Cardiac fibroblast (primary cell): Measurements from ENCODE around the gene NLRC3.
A peak's percentile ranks its signal among the peaks of the same experiment; 100 is the strongest.

Experiments used
- DNase-seq, 2 donors: peaks; one replicate each; pipeline versions ENCODE4 v3.0.0 to v3.0.0-alpha.2; 2010; ENCODE audit warnings: low read depth in 2 of 2
- H3K4me3 ChIP-seq, 2 donors: replicated peaks in 1 of 2; 1 replicate in 1 of 2; 2 replicates in 1 of 2; pipeline ENCODE4 v1.5.1; 2011; ENCODE audit warnings: low read depth in 2 of 2, low read length in 2 of 2, mild to moderate bottlenecking in 2 of 2, moderate library complexity in 1 of 2
- TF ChIP-seq, protein P1 (sequence below): IDR thresholded peaks from one replicate; pipeline ENCODE4 v1.5.1; 2011; ENCODE audit warnings: low read depth, mild to moderate bottlenecking, low read length, inconsistent platforms

The NLRC3 gene, protein sequence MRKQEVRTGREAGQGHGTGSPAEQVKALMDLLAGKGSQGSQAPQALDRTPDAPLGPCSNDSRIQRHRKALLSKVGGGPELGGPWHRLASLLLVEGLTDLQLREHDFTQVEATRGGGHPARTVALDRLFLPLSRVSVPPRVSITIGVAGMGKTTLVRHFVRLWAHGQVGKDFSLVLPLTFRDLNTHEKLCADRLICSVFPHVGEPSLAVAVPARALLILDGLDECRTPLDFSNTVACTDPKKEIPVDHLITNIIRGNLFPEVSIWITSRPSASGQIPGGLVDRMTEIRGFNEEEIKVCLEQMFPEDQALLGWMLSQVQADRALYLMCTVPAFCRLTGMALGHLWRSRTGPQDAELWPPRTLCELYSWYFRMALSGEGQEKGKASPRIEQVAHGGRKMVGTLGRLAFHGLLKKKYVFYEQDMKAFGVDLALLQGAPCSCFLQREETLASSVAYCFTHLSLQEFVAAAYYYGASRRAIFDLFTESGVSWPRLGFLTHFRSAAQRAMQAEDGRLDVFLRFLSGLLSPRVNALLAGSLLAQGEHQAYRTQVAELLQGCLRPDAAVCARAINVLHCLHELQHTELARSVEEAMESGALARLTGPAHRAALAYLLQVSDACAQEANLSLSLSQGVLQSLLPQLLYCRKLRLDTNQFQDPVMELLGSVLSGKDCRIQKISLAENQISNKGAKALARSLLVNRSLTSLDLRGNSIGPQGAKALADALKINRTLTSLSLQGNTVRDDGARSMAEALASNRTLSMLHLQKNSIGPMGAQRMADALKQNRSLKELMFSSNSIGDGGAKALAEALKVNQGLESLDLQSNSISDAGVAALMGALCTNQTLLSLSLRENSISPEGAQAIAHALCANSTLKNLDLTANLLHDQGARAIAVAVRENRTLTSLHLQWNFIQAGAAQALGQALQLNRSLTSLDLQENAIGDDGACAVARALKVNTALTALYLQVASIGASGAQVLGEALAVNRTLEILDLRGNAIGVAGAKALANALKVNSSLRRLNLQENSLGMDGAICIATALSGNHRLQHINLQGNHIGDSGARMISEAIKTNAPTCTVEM

DNA sequence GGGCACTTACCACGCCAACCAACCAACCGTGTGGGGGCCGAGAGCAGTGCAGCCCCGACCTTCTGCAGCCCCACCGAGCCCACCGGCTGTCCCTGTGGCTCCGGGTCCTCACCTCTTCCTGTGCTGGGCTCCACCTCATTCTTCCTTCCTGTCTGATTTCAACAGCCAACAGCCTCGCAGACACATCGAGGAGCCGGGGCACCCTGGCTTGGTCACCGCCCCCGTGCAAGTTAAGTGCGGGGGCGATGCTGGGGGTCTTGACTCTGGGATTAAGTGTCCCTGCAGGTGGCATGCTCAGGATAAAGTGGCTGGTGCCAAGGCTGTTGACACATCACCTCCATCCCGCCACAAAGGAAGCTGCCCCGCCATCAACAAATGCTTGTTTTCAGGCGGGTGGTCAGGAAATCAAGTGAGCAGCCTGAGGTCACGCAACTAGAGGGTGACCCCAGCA is at the start of gene NLRC3:
NLRC3 (minus strand) TSS at position 102 of the 451 bp plus-strand sequence. CDS start 12,367 bp downstream, outside the sequence.
- H3K4me3 ChIP-seq, result no peak within 1 kb of the TSS
- DNase-seq, result no peak
- TF ChIP-seq, protein P1, sequence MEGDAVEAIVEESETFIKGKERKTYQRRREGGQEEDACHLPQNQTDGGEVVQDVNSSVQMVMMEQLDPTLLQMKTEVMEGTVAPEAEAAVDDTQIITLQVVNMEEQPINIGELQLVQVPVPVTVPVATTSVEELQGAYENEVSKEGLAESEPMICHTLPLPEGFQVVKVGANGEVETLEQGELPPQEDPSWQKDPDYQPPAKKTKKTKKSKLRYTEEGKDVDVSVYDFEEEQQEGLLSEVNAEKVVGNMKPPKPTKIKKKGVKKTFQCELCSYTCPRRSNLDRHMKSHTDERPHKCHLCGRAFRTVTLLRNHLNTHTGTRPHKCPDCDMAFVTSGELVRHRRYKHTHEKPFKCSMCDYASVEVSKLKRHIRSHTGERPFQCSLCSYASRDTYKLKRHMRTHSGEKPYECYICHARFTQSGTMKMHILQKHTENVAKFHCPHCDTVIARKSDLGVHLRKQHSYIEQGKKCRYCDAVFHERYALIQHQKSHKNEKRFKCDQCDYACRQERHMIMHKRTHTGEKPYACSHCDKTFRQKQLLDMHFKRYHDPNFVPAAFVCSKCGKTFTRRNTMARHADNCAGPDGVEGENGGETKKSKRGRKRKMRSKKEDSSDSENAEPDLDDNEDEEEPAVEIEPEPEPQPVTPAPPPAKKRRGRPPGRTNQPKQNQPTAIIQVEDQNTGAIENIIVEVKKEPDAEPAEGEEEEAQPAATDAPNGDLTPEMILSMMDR, result no peak

DNA sequence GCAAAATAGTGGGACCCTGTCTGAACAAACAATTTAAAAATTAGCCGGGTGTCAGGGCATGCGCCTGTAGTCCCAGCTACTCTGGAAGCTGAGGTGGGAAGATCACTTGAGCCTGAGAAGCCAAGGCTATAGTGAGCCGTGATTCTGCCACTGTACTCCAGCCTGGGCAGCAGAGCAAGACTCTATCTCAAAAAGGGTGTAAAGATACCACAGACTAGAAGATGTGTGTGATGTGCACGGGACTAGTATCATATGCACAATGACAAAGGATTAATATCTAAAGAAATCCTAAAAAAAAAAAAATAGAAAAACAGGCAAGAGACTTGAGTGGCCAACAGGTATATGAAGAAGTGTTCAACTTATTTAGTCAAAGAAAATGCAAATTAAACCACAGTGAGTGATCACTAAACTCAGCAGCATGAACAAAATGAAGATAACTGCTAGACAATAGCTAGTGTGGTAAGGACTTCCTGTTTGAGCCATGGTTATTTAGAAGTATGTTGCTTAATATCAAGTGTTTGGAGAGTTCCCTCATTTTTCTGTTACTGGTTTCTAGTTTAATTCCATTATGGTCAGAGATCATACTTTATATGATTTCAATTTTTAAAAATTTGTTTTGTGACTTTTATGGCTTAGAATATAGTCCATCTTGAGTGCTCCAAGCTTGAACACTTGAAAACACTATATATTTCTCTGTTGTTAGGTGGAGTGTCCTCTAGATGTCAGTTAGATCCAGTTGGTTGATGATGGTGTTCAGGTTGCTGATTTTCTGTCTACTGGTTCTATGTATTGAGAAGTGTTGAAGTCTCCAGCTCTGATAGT is 48.9 kb upstream of the NLRC3 start:
- TF ChIP-seq, protein P1, result no peak
- DNase-seq, result peak; percentile 52 to 54
- H3K4me3 ChIP-seq, result no peak overlapping the region

DNA sequence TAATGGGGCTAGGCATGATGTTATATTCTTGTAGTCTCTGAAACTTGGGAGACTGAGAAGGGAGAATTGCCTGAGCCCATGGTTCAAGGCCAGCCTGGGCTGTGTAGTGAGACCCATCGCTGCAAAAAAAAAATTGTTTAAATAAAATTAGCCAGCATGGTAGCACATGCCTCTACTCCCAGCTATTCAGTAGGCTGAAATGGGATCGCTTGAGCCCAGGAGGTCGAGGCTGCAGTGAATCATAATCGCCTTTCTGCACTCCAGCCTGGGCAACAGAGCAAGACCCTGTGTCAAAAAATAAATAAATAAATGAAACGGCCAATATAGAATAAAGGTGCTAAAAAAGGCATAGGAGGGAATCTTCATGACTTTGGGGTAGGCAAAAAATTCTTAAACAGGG is 48.1 kb upstream of the NLRC3 start:
- TF ChIP-seq, protein P1, result no peak
- no peak overlapping the region for H3K4me3 ChIP-seq
- DNase-seq, result no peak

DNA sequence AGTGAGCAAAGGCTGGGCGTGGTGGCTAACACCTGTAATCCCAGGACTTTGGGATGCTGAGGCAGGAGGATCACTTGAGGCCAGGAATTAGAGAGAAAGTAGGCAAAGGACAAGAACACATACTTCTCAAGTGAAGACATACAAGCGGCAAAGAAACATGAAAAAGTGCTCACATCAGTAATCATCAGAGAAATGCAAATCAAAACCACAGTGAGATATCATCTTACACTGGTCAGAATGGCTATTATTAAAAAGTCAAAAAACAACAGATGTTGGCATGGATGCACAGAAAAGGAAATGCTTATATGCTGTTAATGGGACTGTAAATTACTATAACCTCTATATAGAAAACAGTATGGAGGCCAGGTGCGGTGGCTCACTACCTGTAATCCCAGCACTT is 46.4 kb upstream of the NLRC3 start:
- no peak overlapping the region for H3K4me3 ChIP-seq
- TF ChIP-seq, protein P1, result no peak
- DNase-seq, result no peak

DNA sequence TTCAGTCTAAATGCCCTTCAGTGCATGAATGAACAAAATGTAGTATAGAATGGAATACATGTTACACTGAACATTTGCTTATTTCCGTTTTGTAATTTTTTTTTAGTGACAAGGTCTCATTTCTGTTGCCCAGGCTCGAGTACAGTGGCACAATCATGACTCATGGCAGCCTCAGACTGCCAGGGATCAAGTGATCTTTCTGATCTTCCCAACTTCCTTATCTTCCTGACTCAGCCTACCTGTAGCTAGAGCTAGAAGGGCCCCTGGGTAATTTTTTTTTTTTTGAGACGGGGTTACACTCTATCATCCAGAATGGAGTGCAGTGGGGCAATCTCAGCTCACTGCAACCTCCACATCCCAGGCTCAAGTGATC is 41.6 kb upstream of the NLRC3 start:
- no peak overlapping the region for H3K4me3 ChIP-seq
- DNase-seq, result no peak
- TF ChIP-seq, protein P1, result no peak
